Upper lobe of left lung (tissue), 6 donors: Measurements from ENCODE around the gene NT5DC2. TPM values are rescaled to one million over a fixed set of nuclear protein-coding genes. Genes with fewer than 3 reads are reported as not detected.

Source experiments
- ATAC-seq, 2 donors: fragments of 200-7000 bp; cut with Tn5 transposase; one replicate each; pipeline ENCODE4 v1.9.1; 2022; ENCODE audit warnings: mild to moderate bottlenecking in 2 of 2, moderate library complexity in 2 of 2; ENCODE audit not compliant: low FRiP score in 2 of 2
- DNase-seq, 2 donors: peaks; one replicate each; pipeline ENCODE4 v3.0.0-alpha.2; 2019 to 2020
- H3K27ac ChIP-seq, 4 donors: fragments of 200-600 bp; sonication (generic); one replicate each; pipeline ENCODE4 v1.5.1; 2016 to 2019
- H3K27me3 ChIP-seq, 4 donors: fragments of 200-600 bp; sonication (generic); one replicate each; pipeline ENCODE4 v1.5.1; 2017 to 2019
- H3K36me3 ChIP-seq, 4 donors: fragments of 200-600 bp; sonication (generic); one replicate each; pipeline ENCODE4 v1.5.1; 2016 to 2019
- H3K4me1 ChIP-seq, 4 donors: fragments of 200-600 bp; sonication (generic); one replicate each; pipeline ENCODE4 v1.5.1; 2018 to 2019
- H3K4me3 ChIP-seq, 4 donors: fragments of 200-600 bp; sonication (generic); one replicate each; pipeline ENCODE4 v1.5.1; 2017 to 2019; ENCODE audit warnings: mild to moderate bottlenecking in 2 of 4, moderate library complexity in 1 of 4
- H3K9me3 ChIP-seq, 4 donors: fragments of 200-600 bp; sonication (generic); one replicate each; pipeline ENCODE4 v1.5.1; 2018 to 2019
- EP300 ChIP-seq, 4 donors: sonication (generic); formaldehyde crosslinking; IDR thresholded peaks; one replicate each; pipeline ENCODE4 v1.5.1; 2017; ENCODE audit warnings: antibody characterized with exemption in 4 of 4, control low read depth in 2 of 4
- POLR2A ChIP-seq, 4 donors: fragments of 450-650 bp; IDR thresholded peaks; one replicate each; pipeline ENCODE4 v1.5.1; 2016 to 2017; ENCODE audit warnings: antibody characterized with exemption in 4 of 4, mild to moderate bottlenecking in 2 of 4
- POLR2AphosphoS5 ChIP-seq, 2 donors: sonication (generic); formaldehyde crosslinking; IDR thresholded peaks; one replicate each; pipeline ENCODE4 v1.5.1; 2017; ENCODE audit warnings: antibody characterized with exemption in 2 of 2
- WGBS, 2 donors: methylation state at CpG; one replicate each; pipeline ENCODE4 v1.1.5; 2017 to 2018; 5-methylcytosine and 5-hydroxymethylcytosine counted together
- total RNA-seq, 6 donors: library from RNA; depleted of rRNA in 4 of 6; stranded (reverse); fragments of >200 nt in 4 of 6; gene quantifications; one replicate each; pipeline versions ENCODE4 v1.1.0 to v1.2.1, GENCODE V29; 2016 to 2021
- TF ChIP-seq, protein P1 (sequence below), 6 experiments: fragments of 450-650 bp in 4 of 6; fragments of 200-600 bp in 2 of 6; sonication (generic) in 2 of 6; IDR thresholded peaks; one replicate each; pipeline ENCODE4 v1.5.1; 2016 to 2019; ENCODE audit warnings: antibody characterized with exemption in 6 of 6
- donor health status: DM: no; HTN: no; CAD: no; lungs with moderate emphysema.
- donor health status: DM: no; HTN: yes; CAD: no; lungs with severe emphysema.

Gene NT5DC2
- total RNA-seq, 6 donors from 2014 or later, result 27.3 to 113 (median 46.2) TPM

DNA sequence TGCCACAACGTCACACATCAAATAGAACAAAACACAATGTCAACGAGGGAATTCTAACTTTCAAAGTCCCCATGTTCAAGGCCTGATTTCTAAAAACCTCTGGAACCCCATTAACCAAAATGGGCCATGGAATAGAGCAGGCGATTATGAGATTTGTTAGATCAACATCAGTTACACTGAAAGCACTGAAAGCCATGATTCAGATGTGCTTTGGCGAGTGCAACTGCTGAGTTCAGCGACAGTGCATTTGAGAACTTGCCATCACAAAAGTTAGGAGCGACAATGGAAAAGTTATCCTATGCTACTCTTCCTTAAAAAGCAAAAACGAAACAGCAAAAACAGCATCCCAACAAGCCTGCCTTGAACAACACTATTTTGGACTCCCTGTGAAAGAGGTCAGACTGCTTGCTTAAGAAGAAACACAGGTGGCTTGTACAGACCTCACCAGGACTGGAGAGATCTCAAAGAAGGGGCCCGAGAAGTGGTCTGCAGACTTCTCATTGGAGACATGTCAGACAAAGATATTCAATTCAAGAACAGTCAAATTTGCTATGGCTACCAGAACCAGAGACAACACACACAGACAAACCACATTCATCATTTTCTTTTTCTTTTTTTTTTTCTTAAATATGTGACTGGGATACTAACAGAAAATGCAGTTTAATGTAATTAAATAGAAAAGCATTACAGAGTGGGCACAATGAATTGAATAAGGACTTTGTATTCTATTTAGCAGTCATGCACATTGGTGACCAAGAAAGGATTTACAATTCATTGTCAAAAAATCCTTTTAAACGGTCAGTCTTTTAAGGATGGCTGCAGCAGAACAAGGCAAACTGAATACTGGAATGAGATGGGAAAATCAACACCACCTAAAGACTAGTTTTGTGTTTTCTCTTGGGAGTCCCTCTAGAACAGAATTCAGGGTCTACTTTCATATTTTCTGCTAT, 23.6 kb upstream of the NT5DC2 start:
- Histone ChIP-seq H3K4me3 (no peak overlapping the region), H3K36me3 (peaks cover 7 to 77% (median 57%) of the 10 kb centered on the region in 4 donors), H3K27ac (no peak overlapping the region), H3K9me3 (no peaks in the 10 kb centered on the region), H3K27me3 (no peaks in the 10 kb centered on the region), H3K4me1 (peaks cover 0 to 9% (median 2%) of the 10 kb centered on the region in 4 donors)
- whole genome bisulfite sequencing, 2 donors, result 88 to 92% methylated on average over 9 of the region's 9 CpGs
- DNase-seq (no peak), ATAC-seq (no peak)
- TF ChIP-seq EP300 (IDR thresholded peaks at IDR 0.05) (no peak), POLR2AphosphoS5 (IDR thresholded peaks at IDR 0.05) (no peak), POLR2A (IDR thresholded peaks at IDR 0.05) (no peak)
- TF ChIP-seq, protein P1, sequence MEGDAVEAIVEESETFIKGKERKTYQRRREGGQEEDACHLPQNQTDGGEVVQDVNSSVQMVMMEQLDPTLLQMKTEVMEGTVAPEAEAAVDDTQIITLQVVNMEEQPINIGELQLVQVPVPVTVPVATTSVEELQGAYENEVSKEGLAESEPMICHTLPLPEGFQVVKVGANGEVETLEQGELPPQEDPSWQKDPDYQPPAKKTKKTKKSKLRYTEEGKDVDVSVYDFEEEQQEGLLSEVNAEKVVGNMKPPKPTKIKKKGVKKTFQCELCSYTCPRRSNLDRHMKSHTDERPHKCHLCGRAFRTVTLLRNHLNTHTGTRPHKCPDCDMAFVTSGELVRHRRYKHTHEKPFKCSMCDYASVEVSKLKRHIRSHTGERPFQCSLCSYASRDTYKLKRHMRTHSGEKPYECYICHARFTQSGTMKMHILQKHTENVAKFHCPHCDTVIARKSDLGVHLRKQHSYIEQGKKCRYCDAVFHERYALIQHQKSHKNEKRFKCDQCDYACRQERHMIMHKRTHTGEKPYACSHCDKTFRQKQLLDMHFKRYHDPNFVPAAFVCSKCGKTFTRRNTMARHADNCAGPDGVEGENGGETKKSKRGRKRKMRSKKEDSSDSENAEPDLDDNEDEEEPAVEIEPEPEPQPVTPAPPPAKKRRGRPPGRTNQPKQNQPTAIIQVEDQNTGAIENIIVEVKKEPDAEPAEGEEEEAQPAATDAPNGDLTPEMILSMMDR (IDR thresholded peaks at IDR 0.05), result no peak

DNA sequence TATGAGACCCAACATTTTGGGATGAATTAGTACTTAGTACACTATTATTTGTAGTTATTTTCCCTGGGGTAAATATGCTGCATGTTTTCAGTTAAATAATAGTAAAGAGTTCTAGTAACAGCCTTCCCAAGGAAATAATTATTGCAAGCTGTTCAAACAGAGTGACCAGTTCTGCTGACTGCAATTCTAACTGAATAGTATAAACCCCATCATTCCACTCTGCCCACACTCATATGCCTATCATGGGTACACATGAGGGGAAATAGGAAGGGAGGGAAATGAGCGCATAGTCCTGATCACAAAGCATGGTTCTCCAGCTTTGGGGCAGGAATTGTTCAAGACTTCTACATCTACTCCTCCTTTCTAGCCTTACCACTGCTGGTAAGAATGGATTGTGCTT, 21.4 kb upstream of the NT5DC2 start:
- H3K4me3 ChIP-seq, result no peak overlapping the region
- peaks cover 0 to 4% (median 2%) of the 10 kb centered on the region in 4 donors for H3K4me1 ChIP-seq
- ATAC-seq (no peak), DNase-seq (no peak)
- peaks cover 0 to 72% (median 51%) of the 10 kb centered on the region in 4 donors for H3K36me3 ChIP-seq
- no peaks in the 10 kb centered on the region for H3K27me3 ChIP-seq
- H3K27ac ChIP-seq, result peak overlapping the region in 1 of 4 donors; percentile 10
- TF ChIP-seq POLR2AphosphoS5 (IDR thresholded peaks at IDR 0.05) (no peak), EP300 (IDR thresholded peaks at IDR 0.05) (no peak), POLR2A (IDR thresholded peaks at IDR 0.05) (no peak)
- TF ChIP-seq, protein P1 (IDR thresholded peaks at IDR 0.05), result no peak
- no peaks in the 10 kb centered on the region for H3K9me3 ChIP-seq
- WGBS, 2 donors, result 94 to 95% methylated on average over 1 of the region's 1 CpG

DNA sequence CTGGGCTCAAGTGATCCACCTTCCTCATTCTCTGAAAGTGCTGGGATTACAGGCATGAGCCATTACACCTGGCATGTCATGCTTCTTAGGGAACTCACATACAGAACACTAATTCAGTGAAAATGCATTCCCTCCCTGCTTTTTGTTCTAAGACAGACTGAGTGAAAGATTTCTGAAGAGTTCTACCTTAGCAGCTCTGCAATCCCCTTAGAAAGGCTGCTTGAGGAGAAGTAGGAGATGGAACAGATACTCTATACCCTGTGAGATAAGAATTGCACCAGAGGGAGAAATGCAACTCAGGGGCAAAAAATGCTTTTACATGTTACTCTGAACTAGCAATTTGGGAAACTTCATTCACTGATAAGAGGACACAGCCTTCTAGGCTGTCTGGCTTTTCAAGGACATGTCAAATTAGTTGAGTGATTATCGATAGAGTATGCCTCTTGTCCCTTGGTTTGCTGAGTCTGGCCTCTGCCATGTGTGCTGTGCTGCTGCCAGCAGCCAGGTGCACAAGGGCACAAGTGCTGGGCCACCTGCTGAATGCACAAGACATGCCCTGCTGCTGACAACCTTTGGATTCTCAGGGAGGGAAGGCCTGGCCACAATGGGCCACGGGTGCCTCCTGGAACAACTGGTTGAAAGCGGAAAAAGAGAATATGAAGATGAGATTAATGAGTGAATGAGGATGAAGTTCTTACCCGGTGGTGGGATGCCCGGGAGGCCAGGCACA, 20.5 kb upstream of the NT5DC2 start:
- TF ChIP-seq, protein P1 (IDR thresholded peaks at IDR 0.05), result no peak

DNA sequence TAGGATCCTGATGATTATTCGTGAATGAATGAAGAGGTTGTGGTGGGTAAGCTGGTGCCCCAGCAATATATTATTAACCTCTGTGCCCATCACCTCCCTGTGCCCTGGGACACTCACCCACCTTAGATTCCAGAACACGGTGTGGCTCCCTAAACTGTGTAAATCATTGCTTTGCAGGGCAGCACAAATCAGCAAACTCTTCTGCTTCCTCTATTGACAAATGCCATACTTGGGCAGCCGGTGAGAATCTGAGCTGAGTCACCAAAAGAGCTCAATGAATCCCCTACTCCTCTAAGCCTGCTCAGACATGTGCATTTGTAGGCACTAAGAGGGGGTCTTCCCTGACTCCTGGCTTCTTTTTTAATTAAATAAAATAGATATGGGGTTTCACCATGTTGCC, 18.4 kb upstream of the NT5DC2 start:
- H3K27ac ChIP-seq, result peak overlapping the region in 2 of 4 donors; percentile 7 to 9
- peak in 1 of 2 donors; percentile 64 for ATAC-seq

More for the DNA sequence above, 20.5 kb upstream of the NT5DC2 start:
- peaks cover 3 to 72% (median 54%) of the 10 kb centered on the region in 4 donors for H3K36me3 ChIP-seq
- WGBS, 2 donors, result 81 to 91% methylated on average over 5 of the region's 5 CpGs
- H3K27ac ChIP-seq, result no peak overlapping the region
- DNase-seq (peak in 1 of 2 donors; percentile 39), ATAC-seq (no peak)
- no peaks in the 10 kb centered on the region for H3K9me3 ChIP-seq
- H3K27me3 ChIP-seq, result no peaks in the 10 kb centered on the region
- H3K4me1 ChIP-seq, result peaks cover 0 to 4% (median 2%) of the 10 kb centered on the region in 4 donors
- H3K4me3 ChIP-seq, result no peak overlapping the region

More for the DNA sequence above, 18.4 kb upstream of the NT5DC2 start:
- no peak for TF ChIP-seq POLR2A (IDR thresholded peaks at IDR 0.05)
- TF ChIP-seq, protein P1 (IDR thresholded peaks at IDR 0.05), result no peak
- no peak for TF ChIP-seq POLR2AphosphoS5 (IDR thresholded peaks at IDR 0.05)
- no peak for TF ChIP-seq EP300 (IDR thresholded peaks at IDR 0.05)
- peaks cover 0 to 4% (median 2%) of the 10 kb centered on the region in 4 donors for H3K4me1 ChIP-seq
- H3K27me3 ChIP-seq, result no peaks in the 10 kb centered on the region
- peaks cover 11 to 76% (median 56%) of the 10 kb centered on the region in 4 donors for H3K36me3 ChIP-seq
- H3K9me3 ChIP-seq, result no peaks in the 10 kb centered on the region
- H3K4me3 ChIP-seq, result no peak overlapping the region
- DNase-seq, result no peak
- 59 to 67% methylated on average over 3 of the region's 3 CpGs for WGBS, 2 donors
